ENCODE results near the gene RGS3. TPM values are rescaled to one million over a fixed set of nuclear protein-coding genes. Genes with fewer than 3 reads are reported as not detected.

The RGS3 gene
- total RNA-seq, 1 donor from 2014 or later = 26.3 TPM

GRCh38 chr9:113477661-113478060 lies 14.1 kb downstream of the RGS3 start:
- H3K27ac Mint-ChIP-seq = no peak overlapping the region
- H3K4me1 Mint-ChIP-seq = peaks cover 2% of the 10 kb centered on the region
- DNase-seq (ENCODE audit: low spot score in 2 of 2, unreplicated experiment in 2 of 2) = no peak

GRCh38 chr9:113479174-113479621 lies 15.7 kb downstream of the RGS3 start:
- no peak overlapping the region for H3K4me3 Mint-ChIP-seq
- no peak for DNase-seq (ENCODE audit: low spot score in 2 of 2, unreplicated experiment in 2 of 2)
- H3K4me1 Mint-ChIP-seq = peaks cover 4% of the 10 kb centered on the region
- H3K27me3 Mint-ChIP-seq (ENCODE audit: low read depth) = no peaks in the 10 kb centered on the region
- H3K36me3 Mint-ChIP-seq = no peaks in the 10 kb centered on the region
- H3K27ac Mint-ChIP-seq = no peak overlapping the region
- TF ChIP-seq CTCF (IDR thresholded peaks at IDR 0.05; ENCODE audit: unreplicated experiment) = no peak
- H3K9me3 Mint-ChIP-seq = no peaks in the 10 kb centered on the region

More at GRCh38 chr9:113477661-113478060, 14.1 kb downstream of the RGS3 start:
- Mint-ChIP-seq H3K4me3 (no peak overlapping the region), H3K9me3 (no peaks in the 10 kb centered on the region), H3K36me3 (no peaks in the 10 kb centered on the region), H3K27me3 (ENCODE audit: low read depth) (no peaks in the 10 kb centered on the region)
- no peak for TF ChIP-seq CTCF (IDR thresholded peaks at IDR 0.05; ENCODE audit: unreplicated experiment)

- no peak for TF ChIP-seq CTCF (IDR thresholded peaks at IDR 0.05; ENCODE audit: unreplicated experiment)
- H3K27me3 Mint-ChIP-seq (ENCODE audit: low read depth) = no peaks in the 10 kb centered on the region
- H3K36me3 Mint-ChIP-seq = no peaks in the 10 kb centered on the region
- H3K4me1 Mint-ChIP-seq = peaks cover 4% of the 10 kb centered on the region
- H3K27ac Mint-ChIP-seq = no peak overlapping the region
- no peak for DNase-seq (ENCODE audit: low spot score in 2 of 2, unreplicated experiment in 2 of 2)
- H3K4me3 Mint-ChIP-seq = no peak overlapping the region
- no peaks in the 10 kb centered on the region for H3K9me3 Mint-ChIP-seq
Measured at GRCh38 chr9:113480612-113481011, 17.1 kb downstream of the RGS3 start.

GRCh38 chr9:113481176-113481787 lies 17.8 kb downstream of the RGS3 start:
- Mint-ChIP-seq H3K36me3 (no peaks in the 10 kb centered on the region), H3K9me3 (no peaks in the 10 kb centered on the region), H3K27ac (no peak overlapping the region), H3K4me3 (no peak overlapping the region), H3K4me1 (peaks cover 4% of the 10 kb centered on the region), H3K27me3 (ENCODE audit: low read depth) (no peaks in the 10 kb centered on the region)
- no peak for DNase-seq (ENCODE audit: low spot score in 2 of 2, unreplicated experiment in 2 of 2)
- TF ChIP-seq CTCF (IDR thresholded peaks at IDR 0.05; ENCODE audit: unreplicated experiment) = no peak

- Mint-ChIP-seq H3K4me3 (no peak overlapping the region), H3K27ac (no peak overlapping the region), H3K4me1 (peaks cover 4% of the 10 kb centered on the region), H3K9me3 (no peaks in the 10 kb centered on the region), H3K36me3 (no peaks in the 10 kb centered on the region), H3K27me3 (ENCODE audit: low read depth) (no peaks in the 10 kb centered on the region)
- no peak for TF ChIP-seq CTCF (IDR thresholded peaks at IDR 0.05; ENCODE audit: unreplicated experiment)
- no peak for DNase-seq (ENCODE audit: low spot score in 2 of 2, unreplicated experiment in 2 of 2)
Measured at GRCh38 chr9:113482341-113482740, 18.8 kb downstream of the RGS3 start.
